Testis (tissue), 2 donors: Measurements from ENCODE around the gene TMEM35A.
"Not testable (repeated sequence)": the region's sequence is repeated elsewhere in the genome, so short reads cannot be mapped to it uniquely, and the experiment has no call there.

Experiments
- POLR2A ChIP-seq: fragments of 450-650 bp; IDR thresholded peaks from one replicate; pipeline ENCODE4 v1.6.1; 2017; ENCODE audit warnings: antibody characterized with exemption, mild to moderate bottlenecking, moderate library complexity
- TF ChIP-seq, protein P1 (sequence below), 3 experiments: fragments of 450-650 bp in 2 of 3; fragments of 200-600 bp in 1 of 3; sonication (generic) in 1 of 3; IDR thresholded peaks; one replicate each; pipeline ENCODE4 v1.5.1; 2016 to 2019; ENCODE audit warnings: antibody characterized with exemption in 3 of 3, mild to moderate bottlenecking in 2 of 3, moderate library complexity in 1 of 3

DNA sequence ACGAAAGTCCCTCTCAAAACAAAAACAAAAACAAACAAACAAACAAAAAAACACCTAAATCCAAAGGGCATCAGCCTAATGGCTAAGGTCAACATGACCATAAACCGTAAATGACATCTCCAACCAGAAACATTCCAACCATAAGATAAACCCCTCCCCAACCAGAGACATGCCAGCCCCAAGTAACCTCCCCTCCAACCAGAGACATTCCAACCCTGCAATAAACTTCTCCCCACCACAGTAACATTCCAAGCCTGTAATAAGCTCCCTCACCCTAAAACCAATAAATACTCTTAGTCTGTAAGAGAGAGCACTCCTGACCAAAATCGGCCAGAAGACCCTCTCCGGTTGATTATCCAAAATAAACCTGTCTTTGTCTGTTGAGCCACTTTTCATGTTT lies 22.1 kb upstream of the TMEM35A start:
- TF ChIP-seq, protein P1, sequence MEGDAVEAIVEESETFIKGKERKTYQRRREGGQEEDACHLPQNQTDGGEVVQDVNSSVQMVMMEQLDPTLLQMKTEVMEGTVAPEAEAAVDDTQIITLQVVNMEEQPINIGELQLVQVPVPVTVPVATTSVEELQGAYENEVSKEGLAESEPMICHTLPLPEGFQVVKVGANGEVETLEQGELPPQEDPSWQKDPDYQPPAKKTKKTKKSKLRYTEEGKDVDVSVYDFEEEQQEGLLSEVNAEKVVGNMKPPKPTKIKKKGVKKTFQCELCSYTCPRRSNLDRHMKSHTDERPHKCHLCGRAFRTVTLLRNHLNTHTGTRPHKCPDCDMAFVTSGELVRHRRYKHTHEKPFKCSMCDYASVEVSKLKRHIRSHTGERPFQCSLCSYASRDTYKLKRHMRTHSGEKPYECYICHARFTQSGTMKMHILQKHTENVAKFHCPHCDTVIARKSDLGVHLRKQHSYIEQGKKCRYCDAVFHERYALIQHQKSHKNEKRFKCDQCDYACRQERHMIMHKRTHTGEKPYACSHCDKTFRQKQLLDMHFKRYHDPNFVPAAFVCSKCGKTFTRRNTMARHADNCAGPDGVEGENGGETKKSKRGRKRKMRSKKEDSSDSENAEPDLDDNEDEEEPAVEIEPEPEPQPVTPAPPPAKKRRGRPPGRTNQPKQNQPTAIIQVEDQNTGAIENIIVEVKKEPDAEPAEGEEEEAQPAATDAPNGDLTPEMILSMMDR (IDR thresholded peaks at IDR 0.05), result not testable (repeated sequence)
- not testable (repeated sequence) for TF ChIP-seq POLR2A
